Endodermal cell (in vitro differentiated cells): ENCODE results near the gene ENTPD1. TPM values are rescaled to one million over a fixed set of nuclear protein-coding genes. Genes with fewer than 3 reads are reported as not detected.

ENCODE experiments used
- DNase-seq: peaks from one replicate; pipeline ENCODE4 v3.0.0-alpha.2; 2017
- H3K27ac ChIP-seq: 2 replicates; pipeline ENCODE4 v1.5.1; 2013; ENCODE audit warnings: mild to moderate bottlenecking, low read depth, low read length, moderate library complexity
- H3K27me3 ChIP-seq: 2 replicates; pipeline ENCODE4 v1.6.1; 2013; ENCODE audit warnings: mild to moderate bottlenecking, low read length, moderate library complexity; ENCODE audit not compliant: insufficient read depth, control insufficient read depth, poor library complexity, severe bottlenecking
- H3K36me3 ChIP-seq: 2 replicates; pipeline ENCODE4 v1.7.0; 2013; ENCODE audit warnings: mild to moderate bottlenecking, low read length, moderate library complexity; ENCODE audit not compliant: control insufficient read depth, insufficient read depth
- H3K4me1 ChIP-seq: one replicate; pipeline ENCODE4 v1.7.0; 2013; ENCODE audit warnings: low read length; ENCODE audit not compliant: control insufficient read depth, insufficient read depth
- H3K4me3 ChIP-seq: 2 replicates; pipeline ENCODE4 v1.5.1; 2013; ENCODE audit warnings: mild to moderate bottlenecking, low read length, moderate library complexity
- H3K9ac ChIP-seq: 2 replicates; pipeline ENCODE4 v1.6.1; 2013; ENCODE audit warnings: mild to moderate bottlenecking, low read length, moderate library complexity; ENCODE audit not compliant: poor library complexity, severe bottlenecking; ENCODE audit errors: extremely low read depth
- H3K9me3 ChIP-seq: 2 replicates; pipeline ENCODE4 v1.6.1; 2013; ENCODE audit warnings: mild to moderate bottlenecking, low read length, moderate library complexity; ENCODE audit not compliant: control insufficient read depth
- H3K27ac Mint-ChIP-seq: 2 replicates; pipeline ENCODE4 v1.8.0; 2020; ENCODE audit warnings: mixed read lengths
- H3K27me3 Mint-ChIP-seq: 2 replicates; pipeline ENCODE4 v1.8.0; 2021; ENCODE audit warnings: mild to moderate bottlenecking, mixed read lengths; ENCODE audit not compliant: insufficient read depth
- H3K36me3 Mint-ChIP-seq: 2 replicates; pipeline ENCODE4 v1.8.0; 2020; ENCODE audit warnings: low read depth, mixed read lengths
- H3K4me1 Mint-ChIP-seq: 2 replicates; pipeline ENCODE4 v1.8.0; 2020; ENCODE audit warnings: mixed read lengths
- H3K4me3 Mint-ChIP-seq: 2 replicates; pipeline ENCODE4 v1.8.0; 2020; ENCODE audit warnings: mild to moderate bottlenecking, moderate library complexity, mixed read lengths
- H3K9me3 Mint-ChIP-seq: 2 replicates; pipeline ENCODE4 v1.8.0; 2020; ENCODE audit warnings: mild to moderate bottlenecking, mixed read lengths
- WGBS, 2 experiments: methylation state at CpG; one replicate each; pipeline versions ENCODE4 v1.1.5 to v1.1.7; 2013; ENCODE audit warnings: missing lambda C conversion rate in 2 of 2, mixed read lengths in 1 of 2; ENCODE audit not compliant: insufficient coverage in 1 of 2, insufficient read length in 1 of 2; 5-methylcytosine and 5-hydroxymethylcytosine counted together
- total RNA-seq, 2 donors: library from RNA; stranded (reverse); fragmentation: NEBNext Ultra II Directional in 1 of 2; extraction: Animal tissue kit (Norgen Biotek cat#: 25700) in 1 of 2; gene quantifications; 2 replicates in 1 of 2; 3 replicates in 1 of 2; pipeline ENCODE4 v1.2.1, GENCODE V29; 2021
- TF ChIP-seq, protein P1 (sequence below): fragments of 200-600 bp; sonication (generic); conservative IDR thresholded peaks from 2 replicates; pipeline ENCODE4 v1.5.0; 2021; ENCODE audit warnings: antibody characterized with exemption, mild to moderate bottlenecking

ENTPD1 gene
- total RNA-seq, 2 donors from 2014 or later: 3.9 TPM

DNA sequence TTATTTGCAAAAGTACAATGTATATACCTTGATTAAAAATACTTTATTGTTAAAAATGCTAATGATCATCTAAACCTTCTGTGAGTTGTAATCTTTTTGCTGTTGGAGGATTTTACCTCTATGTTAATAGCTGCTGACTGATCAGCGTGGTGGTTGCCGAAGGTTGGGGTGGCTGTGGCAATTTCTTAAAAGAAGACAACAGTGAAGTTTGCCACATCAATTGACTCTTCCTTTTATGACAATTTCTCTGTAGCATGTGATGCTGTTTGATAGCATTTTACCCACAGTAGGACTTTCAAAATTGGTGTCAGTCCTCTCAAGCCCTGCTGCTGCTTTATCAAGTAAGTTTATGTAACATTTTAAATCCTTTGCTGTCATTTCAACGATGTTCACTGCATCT, 16.9 kb upstream of the ENTPD1 start:
- peaks cover 4% of the 10 kb centered on the region for H3K27me3 Mint-ChIP-seq
- DNase-seq: no peak

GRCh38 chr10:95741807-95742467, 14.0 kb upstream of the ENTPD1 start:
- Mint-ChIP-seq H3K4me1 (peaks cover 9% of the 10 kb centered on the region), H3K27me3 (no peaks in the 10 kb centered on the region), H3K27ac (peak overlapping the region; percentile 65), H3K4me3 (no peak overlapping the region), H3K36me3 (no peaks in the 10 kb centered on the region), H3K9me3 (no peaks in the 10 kb centered on the region)
- Histone ChIP-seq H3K4me1 (no peaks in the 10 kb centered on the region), H3K4me3 (no peak overlapping the region), H3K27ac (no peak overlapping the region), H3K36me3 (no peaks in the 10 kb centered on the region), H3K27me3 (no peaks in the 10 kb centered on the region), H3K9ac (no peak overlapping the region), H3K9me3 (no peaks in the 10 kb centered on the region)
- WGBS, 2 experiments: 43 to 71% methylated on average over 2 to 6 of the region's 6 CpGs
- TF ChIP-seq, protein P1, sequence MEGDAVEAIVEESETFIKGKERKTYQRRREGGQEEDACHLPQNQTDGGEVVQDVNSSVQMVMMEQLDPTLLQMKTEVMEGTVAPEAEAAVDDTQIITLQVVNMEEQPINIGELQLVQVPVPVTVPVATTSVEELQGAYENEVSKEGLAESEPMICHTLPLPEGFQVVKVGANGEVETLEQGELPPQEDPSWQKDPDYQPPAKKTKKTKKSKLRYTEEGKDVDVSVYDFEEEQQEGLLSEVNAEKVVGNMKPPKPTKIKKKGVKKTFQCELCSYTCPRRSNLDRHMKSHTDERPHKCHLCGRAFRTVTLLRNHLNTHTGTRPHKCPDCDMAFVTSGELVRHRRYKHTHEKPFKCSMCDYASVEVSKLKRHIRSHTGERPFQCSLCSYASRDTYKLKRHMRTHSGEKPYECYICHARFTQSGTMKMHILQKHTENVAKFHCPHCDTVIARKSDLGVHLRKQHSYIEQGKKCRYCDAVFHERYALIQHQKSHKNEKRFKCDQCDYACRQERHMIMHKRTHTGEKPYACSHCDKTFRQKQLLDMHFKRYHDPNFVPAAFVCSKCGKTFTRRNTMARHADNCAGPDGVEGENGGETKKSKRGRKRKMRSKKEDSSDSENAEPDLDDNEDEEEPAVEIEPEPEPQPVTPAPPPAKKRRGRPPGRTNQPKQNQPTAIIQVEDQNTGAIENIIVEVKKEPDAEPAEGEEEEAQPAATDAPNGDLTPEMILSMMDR: peak; percentile 49
- peak; percentile 63 for DNase-seq

More for the DNA sequence above, 16.9 kb upstream of the ENTPD1 start:
- peaks cover 12% of the 10 kb centered on the region for H3K9me3 ChIP-seq
- Mint-ChIP-seq H3K4me1 (peaks cover 9% of the 10 kb centered on the region), H3K27ac (no peak overlapping the region), H3K36me3 (no peaks in the 10 kb centered on the region), H3K9me3 (peaks cover 14% of the 10 kb centered on the region), H3K4me3 (no peak overlapping the region)
- H3K9ac ChIP-seq: no peak overlapping the region
- no peak overlapping the region for H3K4me3 ChIP-seq
- TF ChIP-seq, protein P1: no peak
- no peaks in the 10 kb centered on the region for H3K36me3 ChIP-seq
- WGBS, 2 experiments: 86 to 96% methylated on average over 2 to 3 of the region's 3 CpGs
- no peak overlapping the region for H3K27ac ChIP-seq
- H3K4me1 ChIP-seq: no peaks in the 10 kb centered on the region
- no peaks in the 10 kb centered on the region for H3K27me3 ChIP-seq

- Mint-ChIP-seq H3K4me1 (peaks cover 9% of the 10 kb centered on the region), H3K27ac (peak overlapping the region; percentile 65), H3K27me3 (no peaks in the 10 kb centered on the region), H3K36me3 (no peaks in the 10 kb centered on the region), H3K9me3 (no peaks in the 10 kb centered on the region), H3K4me3 (no peak overlapping the region)
- TF ChIP-seq, protein P1: no peak
- no peak overlapping the region for H3K27ac ChIP-seq
- WGBS, 2 experiments: 91 to 97% methylated on average over 1 to 3 of the region's 3 CpGs
- DNase-seq: no peak
- no peaks in the 10 kb centered on the region for H3K4me1 ChIP-seq
- H3K4me3 ChIP-seq: no peak overlapping the region
- no peaks in the 10 kb centered on the region for H3K27me3 ChIP-seq
- no peak overlapping the region for H3K9ac ChIP-seq
- no peaks in the 10 kb centered on the region for H3K36me3 ChIP-seq
- H3K9me3 ChIP-seq: no peaks in the 10 kb centered on the region
These were observed 13.5 kb upstream of the ENTPD1 start for GRCh38 chr10:95742485-95742884.
